CD4-positive, alpha-beta T cell treated with Interleukin-4 for 1 hour (primary cell): ENCODE results near the gene MTO1.
"Not testable (repeated sequence)": the region's sequence is repeated elsewhere in the genome, so short reads cannot be mapped to it uniquely, and the experiment has no call there.

Experiments
- DNase-seq, 2 donors: peaks; one replicate each; pipeline ENCODE4 v3.0.0-alpha.2; 2020 to 2022

Gene MTO1

DNA sequence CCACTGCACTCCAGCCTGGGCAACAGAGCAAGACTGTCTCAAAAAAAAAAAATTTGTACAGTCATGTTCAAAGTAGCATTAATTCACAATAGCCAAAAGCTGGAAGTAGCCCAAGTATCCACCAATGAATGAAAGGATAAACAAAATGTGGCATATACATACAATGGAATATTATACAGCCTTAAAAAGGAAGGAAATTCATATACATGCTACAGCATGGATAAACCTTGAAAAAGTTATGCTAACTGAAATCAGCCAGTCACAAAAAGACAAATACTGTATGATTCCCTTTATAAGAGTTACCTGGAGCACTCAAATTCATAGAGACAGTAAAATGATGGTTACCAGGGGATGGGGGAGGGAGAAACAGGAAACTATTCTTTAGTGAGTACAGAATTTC is 43.6 kb downstream of the MTO1 start:
- DNase-seq = no peak

DNA sequence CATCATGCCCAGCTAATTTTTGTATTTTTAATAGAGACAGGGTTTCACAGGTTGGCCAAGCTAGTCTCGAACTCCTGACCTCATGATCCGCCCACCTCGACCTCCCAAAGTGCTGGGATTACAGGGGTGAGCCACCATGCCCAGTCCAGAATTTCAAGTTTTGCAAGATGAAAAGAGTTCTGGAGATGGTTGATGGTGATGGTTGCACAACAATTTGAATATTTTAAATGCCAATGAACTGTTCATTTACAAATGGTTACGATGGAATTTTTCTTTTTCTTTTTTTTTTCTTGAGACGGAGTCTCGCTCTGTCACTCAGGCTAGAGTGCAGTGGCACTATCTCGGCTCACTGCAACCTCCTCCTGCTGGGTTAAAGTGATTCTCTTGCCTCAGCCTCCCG is 44.2 kb downstream of the MTO1 start:
- DNase-seq = not testable (repeated sequence)

DNA sequence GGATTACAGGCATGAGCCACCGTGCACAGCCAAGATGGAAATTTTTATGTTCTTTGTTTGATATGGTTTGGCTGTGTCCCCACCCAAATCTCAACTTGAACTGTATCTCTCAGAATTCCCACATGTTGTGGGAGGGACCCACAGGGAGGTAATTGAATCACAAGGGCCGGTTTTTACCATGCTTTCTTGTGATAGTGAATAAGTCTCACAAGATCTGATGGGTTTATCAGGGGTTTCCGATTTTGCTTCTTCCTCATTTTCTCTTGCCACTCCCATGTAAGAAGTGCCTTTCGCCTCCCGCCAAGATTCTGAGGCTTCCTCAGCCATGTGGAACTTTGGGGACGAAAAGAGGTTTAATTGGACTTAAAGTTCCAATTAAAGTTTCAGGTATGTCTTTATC is 44.7 kb downstream of the MTO1 start:
- DNase-seq = no peak

DNA sequence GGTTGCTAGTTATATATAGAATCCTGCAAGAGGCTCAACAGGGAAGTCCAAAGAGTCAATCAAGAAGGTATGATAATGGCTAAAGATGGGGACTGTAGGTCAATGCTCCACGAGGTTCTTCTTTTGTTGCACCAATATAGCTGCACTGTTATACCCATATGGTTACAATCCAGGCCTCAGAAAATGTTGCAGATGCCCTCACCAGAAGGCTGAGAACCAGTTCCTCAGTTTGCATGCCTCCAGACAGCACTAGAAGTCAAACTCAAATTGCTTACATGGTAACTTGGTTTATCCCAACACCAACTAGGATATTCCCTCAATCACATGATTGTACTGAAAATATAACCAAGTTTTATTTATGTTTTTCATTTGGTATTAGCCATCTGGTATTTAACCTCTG is 47.2 kb downstream of the MTO1 start:
- DNase-seq = peak in 1 of 2 donors; percentile 11

DNA sequence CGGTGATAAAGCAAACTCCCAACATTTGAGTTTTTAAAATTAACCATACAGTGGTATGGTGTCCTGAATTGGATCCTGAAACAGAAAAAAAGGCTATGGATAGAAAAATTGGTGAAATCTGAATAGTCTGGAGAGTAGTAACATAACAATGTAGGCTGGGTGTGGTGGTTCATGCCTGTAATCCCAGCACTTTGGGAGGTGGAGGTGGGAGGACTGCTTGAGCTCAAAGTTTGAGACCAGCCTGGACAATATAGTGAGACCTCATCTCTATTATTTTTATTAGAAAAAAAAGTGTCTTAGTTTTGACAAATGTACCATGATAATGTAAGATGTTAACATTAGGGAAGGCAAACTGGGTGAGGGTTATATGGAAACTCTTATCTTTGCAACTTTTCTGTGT is 48.3 kb downstream of the MTO1 start:
- DNase-seq = no peak

DNA sequence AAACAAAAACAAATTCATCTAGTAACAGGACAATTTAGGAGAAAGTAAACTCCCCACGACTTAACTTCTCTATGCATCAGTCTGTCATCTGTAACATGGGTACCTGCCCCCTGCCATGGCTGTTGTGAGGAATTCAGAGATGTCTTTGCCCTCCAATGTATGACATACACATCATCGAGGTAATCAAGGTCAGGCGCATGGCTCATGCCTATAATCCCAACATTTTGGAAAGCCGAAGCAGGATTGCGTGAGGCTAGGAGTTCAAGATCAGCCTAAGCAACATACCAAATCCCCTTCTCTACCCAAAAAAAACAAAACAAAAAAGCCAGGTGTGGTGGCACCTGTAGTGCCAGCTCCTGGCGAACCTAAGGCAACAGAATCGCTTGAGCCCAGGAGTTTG is 50.3 kb downstream of the MTO1 start:
- DNase-seq = peak in 1 of 2 donors; percentile 31

DNA sequence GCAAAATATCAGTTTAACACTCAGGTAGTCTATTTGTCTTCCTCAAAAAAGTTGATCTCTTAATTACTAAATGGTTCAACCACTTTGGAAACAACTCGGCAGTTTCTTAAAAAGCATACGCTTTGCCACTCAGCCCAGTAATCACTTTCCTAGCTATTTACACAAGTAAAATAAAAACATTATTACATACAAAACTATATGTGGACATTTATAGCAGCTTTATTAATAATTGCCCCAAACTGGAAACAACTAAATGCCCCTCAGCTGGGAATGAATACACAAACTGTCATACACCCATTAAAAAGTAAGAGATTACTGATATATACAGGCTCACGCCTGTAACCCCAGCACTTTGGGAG is 51.9 kb downstream of the MTO1 start:
- DNase-seq = no peak

DNA sequence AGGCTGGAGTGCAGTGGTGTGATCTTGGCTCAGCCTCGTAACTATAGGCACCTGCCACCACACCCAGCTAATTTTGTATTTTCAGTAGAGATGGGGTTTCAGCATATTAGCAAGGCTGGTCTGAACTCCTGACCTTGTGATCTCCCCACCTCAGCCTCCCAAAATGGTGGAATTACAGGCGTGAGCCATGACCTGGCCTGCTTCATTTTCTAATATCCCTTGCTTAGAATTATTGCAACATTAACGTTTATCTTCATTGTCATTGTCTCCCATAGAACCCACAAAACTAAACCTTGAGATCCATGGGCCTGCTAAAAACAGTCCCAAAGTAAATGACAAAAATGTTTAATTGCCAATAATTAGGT is 53.2 kb downstream of the MTO1 start:
- no peak for DNase-seq

DNA sequence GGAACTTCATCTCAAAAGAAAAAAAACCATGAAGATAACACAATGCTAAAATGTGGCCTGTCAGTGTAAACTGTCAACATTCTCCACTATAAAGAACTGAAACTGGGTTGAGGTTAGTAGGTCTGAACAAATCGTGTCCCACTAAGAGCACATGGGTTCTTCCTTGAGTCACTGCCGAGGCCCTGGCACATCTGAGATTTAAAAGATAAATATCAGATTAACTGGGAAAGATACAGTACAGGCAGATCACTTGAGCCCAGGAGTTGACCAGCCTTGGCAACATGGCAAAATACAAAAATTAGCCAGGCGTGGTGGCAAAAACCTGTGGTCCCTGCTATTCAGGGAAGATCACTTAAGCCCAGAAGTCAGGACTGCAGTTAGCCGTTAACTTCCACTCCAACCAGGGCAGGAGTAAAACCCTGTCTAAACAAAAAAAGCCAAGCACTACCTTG is 53.7 kb downstream of the MTO1 start:
- DNase-seq = peak in 1 of 2 donors; percentile 53

DNA sequence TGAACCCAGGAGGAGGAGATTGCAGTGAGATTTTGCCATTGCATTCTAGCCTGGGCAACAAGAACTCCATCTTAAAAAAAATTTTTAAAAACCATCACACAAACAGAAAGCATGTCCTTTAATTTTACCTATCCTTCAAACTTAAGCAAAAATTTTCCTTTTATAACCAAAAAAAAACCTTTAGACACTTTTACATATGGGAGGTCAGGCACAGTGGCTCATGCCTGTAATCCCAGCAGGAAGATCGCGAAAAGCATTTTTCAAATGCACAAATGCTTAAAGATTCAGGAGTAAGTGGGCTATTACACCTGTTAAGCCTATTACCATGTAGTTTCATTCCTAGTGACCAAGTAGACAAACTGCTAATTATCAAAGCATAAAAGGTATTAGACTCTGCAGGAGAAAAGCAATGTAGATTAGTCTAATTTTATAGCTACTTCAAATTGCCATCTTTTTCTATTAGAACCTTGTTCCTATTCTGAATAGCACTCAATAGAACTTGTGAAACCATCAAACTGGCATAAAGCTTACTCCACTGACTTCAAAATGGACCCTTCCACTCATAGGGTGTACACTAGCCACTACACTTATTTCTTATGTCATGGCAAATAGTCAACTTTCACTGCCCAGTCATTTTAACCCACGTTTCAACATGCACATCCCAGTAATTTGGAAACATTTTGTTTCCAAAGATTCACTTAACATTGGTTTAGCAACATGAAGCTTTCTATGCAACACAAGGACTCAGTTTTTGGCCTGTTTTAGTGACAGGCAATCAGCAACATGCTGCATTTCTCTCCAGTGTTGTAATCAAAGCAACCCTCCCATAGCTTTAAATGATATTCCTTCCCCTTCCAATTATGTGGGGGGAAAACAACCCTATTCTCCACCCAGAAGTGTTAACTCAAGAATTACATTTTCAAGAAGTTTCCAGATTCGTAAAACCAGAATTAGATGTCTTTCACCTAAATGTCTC is 55.3 kb downstream of the MTO1 start:
- DNase-seq = peak in 1 of 2 donors; percentile 44

DNA sequence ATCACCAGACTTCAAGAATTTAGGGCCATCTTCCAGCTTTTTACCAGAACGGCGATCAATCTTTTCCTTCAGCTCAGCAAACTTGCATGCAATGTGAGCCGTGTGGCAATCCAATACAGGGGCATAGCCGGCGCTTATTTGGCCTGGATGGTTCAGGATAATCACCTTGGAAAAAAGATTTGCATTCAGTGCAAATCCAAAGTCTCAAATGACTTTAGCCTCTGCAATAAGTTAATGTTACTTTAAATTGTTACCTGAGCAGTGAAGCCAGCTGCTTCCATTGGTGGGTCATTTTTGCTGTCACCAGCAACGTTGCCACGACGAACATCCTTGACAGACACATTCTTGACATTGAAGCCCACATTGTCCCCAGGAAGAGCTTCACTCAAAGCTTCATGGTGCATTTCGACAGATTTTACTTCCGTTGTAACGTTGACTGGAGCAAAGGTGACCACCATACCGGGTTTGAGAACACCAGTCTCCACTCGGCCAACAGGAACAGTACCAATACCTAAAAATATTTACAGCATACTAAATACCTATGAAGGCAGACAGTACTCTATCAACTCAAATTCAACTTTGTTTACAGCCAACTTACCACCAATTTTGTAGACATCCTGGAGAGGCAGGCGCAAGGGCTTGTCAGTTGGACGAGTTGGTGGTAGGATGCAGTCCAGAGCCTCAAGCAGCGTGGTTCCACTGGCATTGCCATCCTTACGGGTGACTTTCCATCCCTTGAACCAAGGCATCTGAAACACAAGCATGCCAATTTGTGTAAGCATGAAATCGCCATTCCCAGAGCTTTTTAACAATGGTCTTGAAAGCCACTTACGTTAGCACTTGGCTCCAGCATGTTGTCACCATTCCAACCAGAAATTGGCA is 56.8 kb downstream of the MTO1 start:
- peak in 1 of 2 donors; percentile 24 for DNase-seq

DNA sequence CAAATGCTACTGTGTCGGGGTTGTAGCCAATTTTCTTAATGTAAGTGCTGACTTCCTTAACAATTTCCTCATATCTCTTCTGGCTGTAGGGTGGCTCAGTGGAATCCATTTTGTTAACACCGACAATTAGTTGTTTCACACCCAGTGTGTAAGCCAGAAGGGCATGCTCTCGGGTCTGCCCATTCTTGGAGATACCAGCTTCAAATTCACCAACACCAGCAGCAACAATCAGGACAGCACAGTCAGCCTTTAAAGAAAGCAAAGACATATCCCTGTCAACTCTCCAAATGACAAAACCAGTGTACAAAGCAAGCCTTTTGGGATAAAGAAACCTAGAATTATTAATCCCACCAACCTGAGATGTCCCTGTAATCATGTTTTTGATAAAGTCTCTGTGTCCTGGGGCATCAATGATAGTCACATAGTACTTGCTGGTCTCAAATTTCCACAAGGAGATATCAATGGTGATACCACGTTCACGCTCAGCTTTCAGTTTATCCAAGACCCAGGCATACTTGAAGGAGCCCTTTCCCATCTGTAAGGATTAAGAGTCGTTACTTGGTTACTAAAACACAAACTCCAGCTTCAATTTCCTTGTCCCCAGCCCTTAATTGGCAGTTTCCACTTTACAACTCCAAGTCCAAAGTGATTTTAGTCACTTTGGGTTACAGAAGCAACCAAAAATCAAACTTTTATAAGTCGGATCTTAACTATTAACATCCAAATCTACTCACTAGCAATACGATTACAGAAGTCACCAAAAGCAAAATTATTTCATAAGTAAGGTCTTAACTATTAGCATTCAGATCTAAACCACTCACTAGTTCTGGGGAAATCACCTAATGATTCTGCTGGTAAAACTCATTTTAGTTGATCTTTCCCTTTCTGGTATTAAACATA is 57.7 kb downstream of the MTO1 start:
- peak in 1 of 2 donors; percentile 60 for DNase-seq

DNA sequence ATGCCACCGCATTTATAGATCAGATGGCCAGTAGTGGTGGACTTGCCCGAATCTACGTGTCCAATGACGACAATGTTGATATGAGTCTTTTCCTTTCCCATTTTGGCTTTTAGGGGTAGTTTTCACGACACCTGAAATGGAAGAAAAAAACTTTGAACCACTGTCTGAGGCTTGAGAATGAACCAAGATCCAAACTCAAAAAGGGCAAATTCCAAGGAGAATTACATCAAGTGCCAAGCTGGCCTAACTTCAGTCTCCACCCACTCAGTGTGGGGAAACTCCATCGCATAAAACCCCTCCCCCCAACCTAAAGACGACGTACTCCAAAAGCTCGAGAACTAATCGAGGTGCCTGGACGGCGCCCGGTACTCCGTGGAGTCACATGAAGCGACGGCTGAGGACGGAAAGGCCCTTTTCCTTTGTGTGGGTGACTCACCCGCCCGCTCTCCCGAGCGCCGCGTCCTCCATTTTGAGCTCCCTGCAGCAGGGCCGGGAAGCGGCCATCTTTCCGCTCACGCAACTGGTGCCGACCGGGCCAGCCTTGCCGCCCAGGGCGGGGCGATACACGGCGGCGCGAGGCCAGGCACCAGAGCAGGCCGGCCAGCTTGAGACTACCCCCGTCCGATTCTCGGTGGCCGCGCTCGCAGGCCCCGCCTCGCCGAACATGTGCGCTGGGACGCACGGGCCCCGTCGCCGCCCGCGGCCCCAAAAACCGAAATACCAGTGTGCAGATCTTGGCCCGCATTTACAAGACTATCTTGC is 58.6 kb downstream of the MTO1 start:
- DNase-seq = peak; percentile 88

DNA sequence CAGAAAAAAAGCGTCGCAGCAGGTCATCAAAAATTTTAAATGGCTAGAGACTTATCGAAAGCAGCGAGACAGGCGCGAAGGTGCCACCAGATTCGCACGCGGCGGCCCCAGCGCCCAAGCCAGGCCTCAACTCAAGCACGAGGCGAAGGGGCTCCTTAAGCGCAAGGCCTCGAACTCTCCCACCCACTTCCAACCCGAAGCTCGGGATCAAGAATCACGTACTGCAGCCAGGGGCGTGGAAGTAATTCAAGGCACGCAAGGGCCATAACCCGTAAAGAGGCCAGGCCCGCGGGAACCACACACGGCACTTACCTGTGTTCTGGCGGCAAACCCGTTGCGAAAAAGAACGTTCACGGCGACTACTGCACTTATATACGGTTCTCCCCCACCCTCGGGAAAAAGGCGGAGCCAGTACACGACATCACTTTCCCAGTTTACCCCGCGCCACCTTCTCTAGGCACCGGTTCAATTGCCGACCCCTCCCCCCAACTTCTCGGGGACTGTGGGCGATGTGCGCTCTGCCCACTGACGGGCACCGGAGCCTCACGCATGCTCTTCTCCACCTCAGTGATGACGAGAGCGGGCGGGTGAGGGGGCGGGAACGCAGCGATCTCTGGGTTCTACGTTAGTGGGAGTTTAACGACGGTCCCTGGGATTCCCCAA is 59.3 kb downstream of the MTO1 start, which contains the start of gene EEF1A1:
TSS of gene EEF1A1 (minus strand) at position 345 of the 663 bp plus-strand sequence. CDS start 1,006 bp downstream, outside the sequence.
- DNase-seq = peak; percentile 100

DNA sequence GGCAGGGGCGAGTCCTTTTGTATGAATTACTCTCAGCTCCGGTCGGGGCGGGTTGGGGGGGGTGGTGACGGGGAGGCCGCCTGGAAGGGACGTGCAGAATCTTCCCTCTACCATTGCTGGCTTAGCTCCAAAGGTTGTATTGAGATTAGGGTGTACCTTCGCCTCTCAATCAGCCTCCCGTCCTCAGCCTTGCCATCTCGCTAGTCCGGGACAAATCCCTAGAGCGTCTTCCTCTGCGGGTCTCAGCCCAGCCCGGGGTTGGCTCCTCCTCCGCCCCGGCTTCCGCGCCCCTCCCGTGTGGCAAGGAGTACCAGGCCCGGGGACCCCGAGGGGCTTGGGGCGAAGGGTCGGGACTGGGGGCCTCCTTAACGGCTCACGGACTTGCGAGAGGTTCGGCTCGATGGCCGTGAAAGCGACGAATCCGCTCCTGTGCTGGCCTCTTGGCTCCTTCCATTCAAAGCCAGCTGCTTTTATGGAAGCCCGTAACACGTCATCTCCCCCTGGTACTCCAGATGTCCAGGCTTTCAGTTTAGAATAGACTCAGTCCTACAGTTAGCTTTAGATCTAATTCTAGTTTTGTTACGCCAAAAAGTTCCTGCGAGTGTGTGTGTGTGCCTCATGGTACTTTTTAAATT is 59.9 kb downstream of the MTO1 start:
- no peak for DNase-seq

DNA sequence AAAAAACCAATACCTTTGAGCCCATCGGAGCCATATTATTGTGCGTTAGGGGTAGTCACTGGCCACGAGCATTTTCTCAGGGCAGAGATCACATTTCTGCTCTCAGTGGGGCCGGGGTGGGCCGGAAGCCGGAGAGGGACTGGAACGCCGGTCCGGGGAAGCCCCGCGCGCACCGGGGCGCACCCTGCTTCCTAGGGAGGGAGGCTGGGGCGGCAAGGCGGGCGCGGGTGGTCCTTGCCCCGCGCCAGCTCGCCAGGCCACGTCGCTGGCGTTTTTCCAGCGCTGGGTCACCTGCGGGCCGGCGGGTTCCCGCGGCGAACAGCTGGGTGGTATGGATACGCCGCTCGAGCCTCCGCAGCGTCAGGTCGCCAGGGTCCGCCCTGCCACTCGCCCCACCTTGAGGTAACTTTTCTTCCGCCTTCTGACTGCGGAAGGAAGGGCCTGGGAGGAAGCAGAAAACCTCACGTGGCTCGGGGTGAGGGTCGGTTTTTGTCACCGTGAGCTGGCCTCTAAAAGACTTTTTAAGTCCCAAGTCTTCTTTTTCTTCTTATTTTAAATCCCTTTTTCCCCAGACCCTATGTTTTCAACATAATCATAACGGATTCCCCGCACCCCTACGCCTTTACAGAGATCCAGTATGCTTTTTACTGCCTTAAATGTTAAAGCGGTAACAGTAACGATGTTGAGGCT is 62.0 kb downstream of the MTO1 start:
- DNase-seq = peak; percentile 79 to 83

DNA sequence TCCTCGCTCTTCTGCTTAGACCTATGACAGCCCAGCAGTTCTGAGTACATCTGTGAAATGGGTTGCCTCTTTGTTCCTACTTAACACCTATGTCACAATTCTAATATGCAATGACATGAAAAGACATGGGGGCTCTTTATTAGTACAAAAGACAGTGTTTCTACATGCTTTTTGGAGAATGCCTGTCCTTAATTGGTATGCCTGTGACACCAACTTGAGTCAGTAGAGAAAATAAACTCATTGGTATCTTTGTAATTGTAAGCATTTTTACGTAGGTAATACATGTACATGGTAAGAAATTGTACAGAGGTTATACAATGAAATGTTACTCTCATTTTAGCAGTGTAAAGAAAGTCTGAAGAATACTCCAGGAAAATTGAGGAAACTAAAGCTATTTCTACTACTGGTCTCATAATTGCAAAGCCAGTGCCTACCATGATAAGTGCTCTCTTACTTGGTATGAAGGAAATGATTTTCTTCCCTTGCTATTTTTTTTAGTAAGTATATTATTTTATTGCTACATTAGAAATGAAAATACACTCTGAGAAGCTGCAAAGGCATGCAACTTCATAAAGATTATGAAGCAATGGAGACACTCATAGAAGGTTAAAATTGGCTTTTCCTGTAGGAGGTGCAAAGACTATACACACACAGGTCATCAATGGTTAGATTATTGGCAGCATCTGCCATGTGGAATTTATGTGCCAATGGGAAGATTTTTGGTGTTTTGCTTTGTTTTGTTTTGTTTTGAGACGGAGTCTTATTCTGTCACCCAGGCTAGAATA is 64.2 kb downstream of the MTO1 start:
- DNase-seq = no peak

DNA sequence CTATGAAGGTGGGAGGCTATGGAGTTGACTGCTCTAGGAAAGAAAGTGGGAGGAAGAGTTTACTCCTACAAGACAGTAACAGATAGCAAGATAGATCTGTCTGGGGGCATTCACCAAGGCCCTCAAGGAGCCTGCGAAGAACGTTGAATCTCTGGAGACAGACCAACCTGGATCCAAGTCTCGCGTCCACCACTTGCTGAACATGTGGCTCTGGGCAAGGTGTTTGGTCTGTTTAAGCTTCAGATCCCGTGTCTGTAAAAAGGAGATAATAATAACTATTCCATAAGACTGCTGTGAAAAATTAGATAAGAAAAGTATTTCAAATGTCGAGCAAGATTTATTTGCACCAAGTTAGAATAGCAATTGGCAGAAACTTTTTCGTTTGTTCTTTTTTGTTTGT is 67.4 kb downstream of the MTO1 start:
- no peak for DNase-seq

DNA sequence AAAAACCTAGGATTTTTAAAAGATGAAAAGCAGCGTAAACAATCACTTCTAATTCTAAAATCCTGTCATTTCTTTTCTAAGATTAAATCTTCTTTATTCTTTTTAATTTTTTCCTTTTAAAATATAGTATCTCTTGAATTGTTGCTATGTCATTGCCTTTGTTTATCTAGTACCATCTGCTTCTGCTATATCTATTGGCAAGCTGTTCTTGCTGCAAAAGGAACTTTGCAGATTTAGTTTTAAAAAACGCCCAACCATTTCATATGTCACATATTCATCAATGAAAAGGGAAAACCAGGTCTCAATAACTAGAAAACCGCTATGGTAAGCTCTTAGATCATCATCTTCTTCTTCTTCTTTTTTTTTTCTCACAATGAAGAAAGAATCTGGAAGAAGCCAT is 70.8 kb downstream of the MTO1 start:
- DNase-seq = no peak
